Gastroesophageal sphincter (tissue), 4 donors: ENCODE data around the gene NPHP3. TPM values are rescaled to one million over a fixed set of nuclear protein-coding genes. Genes with fewer than 3 reads are reported as not detected.
"Not testable (repeated sequence)": the region's sequence is repeated elsewhere in the genome, so short reads cannot be mapped to it uniquely, and the experiment has no call there.

ENCODE experiments used
- ATAC-seq: fragments of 150-250 bp; one replicate; pipeline ENCODE4 v1.9.1; 2016; ENCODE audit warnings: mild to moderate bottlenecking, moderate library complexity
- H3K27ac ChIP-seq, 4 donors: fragments of 200-600 bp; sonication (generic) in 3 of 4; 1 replicate in 3 of 4; 2 replicates in 1 of 4; pipeline ENCODE4 v1.5.1; 2016 to 2019
- H3K27me3 ChIP-seq: fragments of 200-600 bp; sonication (generic); one replicate; pipeline ENCODE4 v1.5.1; 2019
- H3K36me3 ChIP-seq, 2 donors: fragments of 200-600 bp; sonication (generic); one replicate each; pipeline ENCODE4 v1.5.1; 2019; ENCODE audit warnings: control low read depth in 1 of 2
- H3K4me1 ChIP-seq, 3 donors: fragments of 200-600 bp; sonication (generic); 1 replicate in 2 of 3; 2 replicates in 1 of 3; pipeline ENCODE4 v1.5.1; 2016 to 2019; ENCODE audit warnings: control low read depth in 2 of 3
- H3K4me3 ChIP-seq, 2 donors: fragments of 200-600 bp; sonication (generic); one replicate each; pipeline ENCODE4 v1.5.1; 2019; ENCODE audit warnings: mild to moderate bottlenecking in 1 of 2, moderate library complexity in 1 of 2
- H3K9me3 ChIP-seq, 3 donors: fragments of 200-600 bp; sonication (generic); one replicate each; pipeline ENCODE4 v1.5.1; 2017 to 2019; ENCODE audit warnings: control low read depth in 2 of 3
- EP300 ChIP-seq: sonication (generic); formaldehyde crosslinking; IDR thresholded peaks from one replicate; pipeline ENCODE4 v1.6.1; 2017; ENCODE audit warnings: antibody characterized with exemption, mild to moderate bottlenecking
- POLR2A ChIP-seq, 2 donors: fragments of 450-650 bp; IDR thresholded peaks; one replicate each; pipeline ENCODE4 v1.6.1; 2017; ENCODE audit warnings: antibody characterized with exemption in 2 of 2, mild to moderate bottlenecking in 2 of 2, moderate library complexity in 1 of 2
- POLR2AphosphoS5 ChIP-seq: sonication (generic); formaldehyde crosslinking; IDR thresholded peaks from one replicate; pipeline ENCODE4 v1.6.1; 2017; ENCODE audit warnings: antibody characterized with exemption
- WGBS, 2 donors: methylation state at CpG; one replicate each; pipeline ENCODE4 v1.1.5; 2018; ENCODE audit warnings: low coverage in 1 of 2; 5-methylcytosine and 5-hydroxymethylcytosine counted together
- total RNA-seq, 4 donors: library from RNA; depleted of rRNA; stranded (reverse); fragments of >200 nt; gene quantifications; one replicate each; pipeline ENCODE4 v1.1.0, GENCODE V29; 2016
- TF ChIP-seq, protein P1 (sequence below), 4 experiments: fragments of 200-600 bp in 2 of 4; fragments of 450-650 bp in 2 of 4; sonication (generic) in 1 of 4; IDR thresholded peaks; one replicate each; pipeline ENCODE4 v1.5.1; 2017 to 2019; ENCODE audit warnings: antibody characterized with exemption in 4 of 4, mild to moderate bottlenecking in 2 of 4, moderate library complexity in 2 of 4

Gene NPHP3
- total RNA-seq, 4 donors from 2014 or later = 20.5 to 49.8 (median 37.6) TPM

DNA sequence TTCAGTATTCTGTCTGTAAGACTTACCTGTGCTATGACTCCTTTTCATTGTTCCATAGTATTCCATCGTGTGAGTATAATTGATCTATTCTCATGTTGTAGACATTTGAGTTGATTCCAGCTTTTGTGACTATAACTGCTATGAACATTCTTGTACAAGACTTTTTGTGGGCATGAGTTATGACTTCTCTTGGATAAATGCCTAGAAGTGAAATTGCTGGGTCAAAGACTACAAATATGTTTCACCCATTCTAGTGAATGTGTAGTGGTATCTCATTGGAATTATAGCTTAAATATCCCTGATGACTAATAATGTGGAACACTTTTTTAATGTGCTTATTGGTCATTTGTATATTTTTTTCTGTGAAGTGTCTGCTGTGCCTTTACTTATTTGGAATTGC is 27.6 kb upstream of the NPHP3 start:
- Histone ChIP-seq H3K27ac (no peak overlapping the region), H3K4me1 (peaks cover 0 to 9% (median 0%) of the 10 kb centered on the region in 3 donors), H3K9me3 (no peaks in the 10 kb centered on the region), H3K36me3 (no peaks in the 10 kb centered on the region), H3K4me3 (no peak overlapping the region), H3K27me3 (no peaks in the 10 kb centered on the region)
- 67 to 78% methylated on average over 1 of the region's 1 CpG for WGBS, 2 donors
- TF ChIP-seq, protein P1, sequence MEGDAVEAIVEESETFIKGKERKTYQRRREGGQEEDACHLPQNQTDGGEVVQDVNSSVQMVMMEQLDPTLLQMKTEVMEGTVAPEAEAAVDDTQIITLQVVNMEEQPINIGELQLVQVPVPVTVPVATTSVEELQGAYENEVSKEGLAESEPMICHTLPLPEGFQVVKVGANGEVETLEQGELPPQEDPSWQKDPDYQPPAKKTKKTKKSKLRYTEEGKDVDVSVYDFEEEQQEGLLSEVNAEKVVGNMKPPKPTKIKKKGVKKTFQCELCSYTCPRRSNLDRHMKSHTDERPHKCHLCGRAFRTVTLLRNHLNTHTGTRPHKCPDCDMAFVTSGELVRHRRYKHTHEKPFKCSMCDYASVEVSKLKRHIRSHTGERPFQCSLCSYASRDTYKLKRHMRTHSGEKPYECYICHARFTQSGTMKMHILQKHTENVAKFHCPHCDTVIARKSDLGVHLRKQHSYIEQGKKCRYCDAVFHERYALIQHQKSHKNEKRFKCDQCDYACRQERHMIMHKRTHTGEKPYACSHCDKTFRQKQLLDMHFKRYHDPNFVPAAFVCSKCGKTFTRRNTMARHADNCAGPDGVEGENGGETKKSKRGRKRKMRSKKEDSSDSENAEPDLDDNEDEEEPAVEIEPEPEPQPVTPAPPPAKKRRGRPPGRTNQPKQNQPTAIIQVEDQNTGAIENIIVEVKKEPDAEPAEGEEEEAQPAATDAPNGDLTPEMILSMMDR (IDR thresholded peaks at IDR 0.05) = no peak
- no peak for TF ChIP-seq POLR2A (IDR thresholded peaks at IDR 0.05)
- no peak for TF ChIP-seq EP300
- no peak for TF ChIP-seq POLR2AphosphoS5
- no peak for ATAC-seq

DNA sequence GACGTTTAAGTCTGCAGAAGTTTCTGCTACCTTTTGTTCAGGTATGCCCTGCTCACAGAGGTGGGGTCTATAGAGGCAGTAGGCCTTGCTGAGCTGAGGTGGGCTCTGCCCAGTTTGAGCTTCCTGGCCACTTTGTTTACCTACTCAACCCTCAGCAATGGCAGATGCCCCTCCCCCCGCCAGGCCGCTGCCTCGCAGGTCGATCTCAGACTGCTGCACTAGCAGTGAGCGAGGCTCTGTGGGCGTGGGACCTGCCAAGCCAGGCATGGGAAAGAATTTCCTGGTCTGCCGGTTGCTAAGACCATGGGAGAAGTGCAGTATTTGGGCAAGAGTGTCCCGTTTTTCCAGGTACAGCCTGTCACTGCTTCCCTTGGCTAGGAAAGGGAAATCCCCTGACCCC is 24.5 kb upstream of the NPHP3 start:
- ATAC-seq, H3K4me3 ChIP-seq, H3K4me1 ChIP-seq, H3K36me3 ChIP-seq, H3K27me3 ChIP-seq, H3K9me3 ChIP-seq, H3K27ac ChIP-seq: not testable (repeated sequence)
- WGBS, 2 donors = 60% methylated on average over 1 of the region's 9 CpGs; no CpG with 5 or more reads in 1 of the 2 donors

DNA sequence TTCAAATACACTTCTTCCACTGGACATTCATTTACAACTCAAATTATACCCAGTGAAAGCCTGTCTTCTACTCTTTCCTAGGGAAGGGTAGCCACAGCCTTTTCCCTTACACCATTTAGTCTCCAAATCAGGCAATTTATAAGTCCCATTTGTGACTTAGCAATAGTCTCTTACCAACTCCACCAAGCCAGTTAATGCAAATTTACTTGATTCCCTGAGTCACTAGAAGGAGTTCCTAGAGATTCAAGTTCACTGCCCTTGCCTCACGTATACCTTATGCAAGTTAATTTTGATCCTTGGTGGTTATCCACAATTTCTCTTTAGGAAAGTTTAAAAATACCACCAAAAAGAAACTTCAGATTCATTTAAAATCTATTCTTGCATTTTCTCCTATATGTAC is 16.1 kb upstream of the NPHP3 start:
- Histone ChIP-seq H3K27me3 (no peaks in the 10 kb centered on the region), H3K27ac (no peak overlapping the region), H3K9me3 (no peaks in the 10 kb centered on the region), H3K36me3 (no peaks in the 10 kb centered on the region), H3K4me1 (no peaks in the 10 kb centered on the region), H3K4me3 (no peak overlapping the region)
- TF ChIP-seq EP300 (no peak), POLR2A (IDR thresholded peaks at IDR 0.05) (no peak), POLR2AphosphoS5 (no peak)
- TF ChIP-seq, protein P1 (IDR thresholded peaks at IDR 0.05) = no peak
- 94% methylated on average over 1 of the region's 1 CpG for WGBS, 2 donors
- ATAC-seq = no peak

GRCh38 chr3:132735589-132735988 is 13.4 kb upstream of the NPHP3 start:
- Histone ChIP-seq H3K4me1 (peaks cover 0 to 7% (median 0%) of the 10 kb centered on the region in 3 donors), H3K36me3 (no peaks in the 10 kb centered on the region)

GRCh38 chr3:132730891-132731580 is 8.8 kb upstream of the NPHP3 start:
- H3K36me3 ChIP-seq = no peaks in the 10 kb centered on the region
- TF ChIP-seq, protein P1 (IDR thresholded peaks at IDR 0.05) = peak in 3 of 4 experiments; percentile 48 to 63 (median 61)
- TF ChIP-seq POLR2A (IDR thresholded peaks at IDR 0.05) (no peak), EP300 (no peak)
- no peak for ATAC-seq

More at GRCh38 chr3:132735589-132735988, 13.4 kb upstream of the NPHP3 start:
- Histone ChIP-seq H3K9me3 (no peaks in the 10 kb centered on the region), H3K4me3 (no peak overlapping the region), H3K27ac (no peak overlapping the region), H3K27me3 (no peaks in the 10 kb centered on the region)
- ATAC-seq = no peak
- no peak for TF ChIP-seq POLR2AphosphoS5
- no peak for TF ChIP-seq POLR2A (IDR thresholded peaks at IDR 0.05)
- TF ChIP-seq EP300 = no peak
- TF ChIP-seq, protein P1 (IDR thresholded peaks at IDR 0.05) = no peak

More at GRCh38 chr3:132730891-132731580, 8.8 kb upstream of the NPHP3 start:
- 5 to 20% methylated on average over 2 of the region's 2 CpGs for WGBS, 2 donors
- peaks cover 0 to 14% (median 0%) of the 10 kb centered on the region in 3 donors for H3K4me1 ChIP-seq
- H3K27me3 ChIP-seq = no peaks in the 10 kb centered on the region
- no peak overlapping the region for H3K4me3 ChIP-seq
- H3K27ac ChIP-seq = no peak overlapping the region
- no peaks in the 10 kb centered on the region for H3K9me3 ChIP-seq
